WTC11 (cell line): Measurements from ENCODE around the gene KIRREL2. TPM values are rescaled to one million over a fixed set of nuclear protein-coding genes. Genes with fewer than 3 reads are reported as not detected.

Source experiments
- ATAC-seq: fragments of 200-7000 bp; cut with Tn5 transposase; 2 replicates; pipeline ENCODE4 v1.10.0; 2021; ENCODE audit warnings: mild to moderate bottlenecking, moderate library complexity
- CTCF ChIA-PET: fragments of 300-600 bp; sonication (Branson Sonifier 250); formaldehyde crosslinking; loops from one replicate; lab custom pipeline; 2021; ENCODE audit warnings: antibody characterized with exemption; lab: Charles Lee
- POLR2A ChIA-PET: fragments of 350-600 bp; sonication (Branson Sonifier 250); formaldehyde crosslinking; loops from one replicate; lab custom pipeline; 2021; ENCODE audit warnings: antibody characterized with exemption; lab: Charles Lee
- DNase-seq: peaks from one replicate; pipeline ENCODE4 v3.0.0; 2021; ENCODE audit warnings: low spot score
- H3K27ac Mint-ChIP-seq: 2 replicates; pipeline ENCODE4 v1.8.0; 2021; ENCODE audit warnings: mixed read lengths
- H3K27me3 Mint-ChIP-seq: 2 replicates; pipeline ENCODE4 v1.8.0; 2021; ENCODE audit warnings: low read depth, mild to moderate bottlenecking, moderate library complexity, mixed read lengths
- H3K36me3 Mint-ChIP-seq: 2 replicates; pipeline ENCODE4 v1.8.0; 2021; ENCODE audit warnings: mixed read lengths
- H3K4me1 Mint-ChIP-seq: 2 replicates; pipeline ENCODE4 v1.8.0; 2022; ENCODE audit warnings: mixed read lengths
- H3K4me3 Mint-ChIP-seq: 2 replicates; pipeline ENCODE4 v1.8.0; 2021; ENCODE audit warnings: mild to moderate bottlenecking, moderate library complexity, mixed read lengths
- H3K9me3 Mint-ChIP-seq: 2 replicates; pipeline ENCODE4 v1.8.0; 2021; ENCODE audit warnings: mixed read lengths
- EMX1 ChIP-seq: fragments of 250-450 bp; sonication (Bioruptor Pico); IDR thresholded peaks from 2 replicates; pipeline ENCODE4 v1.8.0; 2021; ENCODE audit warnings: mild to moderate bottlenecking
- ETV6 ChIP-seq: sonication (generic); formaldehyde crosslinking; IDR thresholded peaks from 2 replicates; pipeline ENCODE4 v1.8.1; 2022; ENCODE audit warnings: mild to moderate bottlenecking, missing genetic modification reagents
- GABPB1 ChIP-seq: sonication (generic); formaldehyde crosslinking; IDR thresholded peaks from 2 replicates; pipeline ENCODE4 v1.8.1; 2023; ENCODE audit warnings: mild to moderate bottlenecking, missing genetic modification reagents
- HMGA2 ChIP-seq: fragments of 250-450 bp; sonication (Bioruptor Pico); IDR thresholded peaks from 2 replicates; pipeline ENCODE4 v1.4.0; 2021; ENCODE audit warnings: mild to moderate bottlenecking, moderate library complexity
- IRF2 ChIP-seq: sonication (generic); formaldehyde crosslinking; IDR thresholded peaks from 2 replicates; pipeline ENCODE4 v1.8.0; 2022; ENCODE audit warnings: low read depth, missing genetic modification reagents, borderline replicate concordance
- KAT7 ChIP-seq: sonication (generic); formaldehyde crosslinking; IDR thresholded peaks from 2 replicates; pipeline ENCODE4 v1.8.1; 2023; ENCODE audit warnings: missing genetic modification reagents, mild to moderate bottlenecking, borderline replicate concordance
- NFYB ChIP-seq: sonication (generic); formaldehyde crosslinking; conservative IDR thresholded peaks from 2 replicates; pipeline ENCODE4 v1.8.0; 2022; ENCODE audit warnings: low read depth, missing genetic modification reagents
- OVOL2 ChIP-seq: fragments of 250-450 bp; sonication (Bioruptor Pico); IDR thresholded peaks from 2 replicates; pipeline ENCODE4 v1.9.0; 2021; ENCODE audit warnings: mild to moderate bottlenecking, borderline replicate concordance
- TEAD4 ChIP-seq: sonication (generic); formaldehyde crosslinking; IDR thresholded peaks from 2 replicates; pipeline ENCODE4 v1.8.0; 2022; ENCODE audit warnings: mild to moderate bottlenecking, missing genetic modification reagents
- ZNF219 ChIP-seq: sonication (generic); formaldehyde crosslinking; IDR thresholded peaks from 2 replicates; pipeline ENCODE4 v1.8.0; 2023; ENCODE audit warnings: missing genetic modification reagents, mild to moderate bottlenecking, borderline replicate concordance
- total RNA-seq: library from RNA; stranded (reverse); gene quantifications from 3 replicates; pipeline ENCODE4 v1.2.3, GENCODE V29; 2021
- TF ChIP-seq, protein P1 (sequence below): fragments of 250-450 bp; sonication (Bioruptor Pico); IDR thresholded peaks from 2 replicates; pipeline ENCODE4 v2.1.2; 2022; ENCODE audit warnings: mild to moderate bottlenecking, moderate library complexity
- TF ChIP-seq, protein P2 (sequence below): fragments of 250-450 bp; sonication (Bioruptor Pico); IDR thresholded peaks from 2 replicates; pipeline ENCODE4 v1.9.0; 2021; ENCODE audit warnings: moderate library complexity, mild to moderate bottlenecking, inconsistent platforms, borderline replicate concordance
- TF ChIP-seq, protein P3 (sequence below): sonication (generic); formaldehyde crosslinking; IDR thresholded peaks from 2 replicates; pipeline ENCODE4 v1.8.1; 2023; ENCODE audit warnings: mild to moderate bottlenecking, missing genetic modification reagents, moderate library complexity
- TF ChIP-seq, protein P4 (sequence below): sonication (generic); formaldehyde crosslinking; IDR thresholded peaks from 2 replicates; pipeline ENCODE4 v1.8.0; 2022; ENCODE audit warnings: missing genetic modification reagents

The KIRREL2 gene
- total RNA-seq, 1 experiment from 2014 or later, result 4.7 TPM

DNA sequence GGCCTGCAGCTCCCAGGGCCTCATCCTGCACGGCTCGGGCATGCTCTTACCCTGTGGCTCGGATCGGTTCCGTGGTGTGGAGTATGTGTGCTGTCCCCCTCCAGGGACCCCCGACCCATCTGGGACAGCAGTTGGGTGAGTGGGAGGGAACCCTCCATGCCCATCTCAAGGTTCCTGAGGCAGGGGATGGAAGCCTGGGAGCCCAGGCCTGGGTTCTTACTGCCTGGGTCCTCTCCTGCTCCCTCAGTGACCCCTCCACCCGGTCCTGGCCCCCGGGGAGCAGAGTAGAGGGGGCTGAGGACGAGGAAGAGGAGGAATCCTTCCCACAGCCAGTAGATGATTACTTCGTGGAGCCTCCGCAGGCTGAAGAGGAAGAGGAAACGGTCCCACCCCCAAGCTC lies 14.9 kb downstream of the KIRREL2 start:
- DNase-seq, result no peak
- Mint-ChIP-seq H3K27me3 (peaks cover 34% of the 10 kb centered on the region), H3K4me1 (peaks cover 26% of the 10 kb centered on the region), H3K27ac (no peak overlapping the region), H3K4me3 (no peak overlapping the region), H3K9me3 (no peaks in the 10 kb centered on the region), H3K36me3 (no peaks in the 10 kb centered on the region)
- ATAC-seq, result no peak
- ChIA-PET POLR2A (interaction anchor here (0.7 kb wide), 1 partner anchor 36 kb away, joined by 3 read pairs; no protein-coding TSS in a partner anchor), CTCF (interaction anchor here (0.8 to 3.7 kb wide), 8 partner anchors 8 to 182 kb away, joined by 3 to 22 read pairs (median 4); partner anchors contain the start of gene THAP8)
- TF ChIP-seq ETV6 (CRISPR knock-in tag), result no peak
- TF ChIP-seq EMX1 (CRISPR knock-in tag), result no peak
- TF ChIP-seq, protein P1, sequence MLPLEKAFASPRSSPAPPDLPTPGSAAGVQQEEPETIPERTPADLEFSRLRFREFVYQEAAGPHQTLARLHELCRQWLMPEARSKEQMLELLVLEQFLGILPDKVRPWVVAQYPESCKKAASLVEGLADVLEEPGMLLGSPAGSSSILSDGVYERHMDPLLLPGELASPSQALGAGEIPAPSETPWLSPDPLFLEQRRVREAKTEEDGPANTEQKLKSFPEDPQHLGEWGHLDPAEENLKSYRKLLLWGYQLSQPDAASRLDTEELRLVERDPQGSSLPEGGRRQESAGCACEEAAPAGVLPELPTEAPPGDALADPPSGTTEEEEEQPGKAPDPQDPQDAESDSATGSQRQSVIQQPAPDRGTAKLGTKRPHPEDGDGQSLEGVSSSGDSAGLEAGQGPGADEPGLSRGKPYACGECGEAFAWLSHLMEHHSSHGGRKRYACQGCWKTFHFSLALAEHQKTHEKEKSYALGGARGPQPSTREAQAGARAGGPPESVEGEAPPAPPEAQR (CRISPR knock-in tag), result no peak
- TF ChIP-seq, protein P2, sequence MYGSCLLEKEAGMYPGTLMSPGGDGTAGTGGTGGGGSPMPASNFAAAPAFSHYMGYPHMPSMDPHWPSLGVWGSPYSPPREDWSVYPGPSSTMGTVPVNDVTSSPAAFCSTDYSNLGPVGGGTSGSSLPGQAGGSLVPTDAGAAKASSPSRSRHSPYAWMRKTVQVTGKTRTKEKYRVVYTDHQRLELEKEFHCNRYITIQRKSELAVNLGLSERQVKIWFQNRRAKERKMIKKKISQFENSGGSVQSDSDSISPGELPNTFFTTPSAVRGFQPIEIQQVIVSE (CRISPR knock-in tag), result no peak
- TF ChIP-seq, protein P3, sequence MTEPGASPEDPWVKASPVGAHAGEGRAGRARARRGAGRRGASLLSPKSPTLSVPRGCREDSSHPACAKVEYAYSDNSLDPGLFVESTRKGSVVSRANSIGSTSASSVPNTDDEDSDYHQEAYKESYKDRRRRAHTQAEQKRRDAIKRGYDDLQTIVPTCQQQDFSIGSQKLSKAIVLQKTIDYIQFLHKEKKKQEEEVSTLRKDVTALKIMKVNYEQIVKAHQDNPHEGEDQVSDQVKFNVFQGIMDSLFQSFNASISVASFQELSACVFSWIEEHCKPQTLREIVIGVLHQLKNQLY (CRISPR knock-in tag), result no peak
- TF ChIP-seq OVOL2 (CRISPR knock-in tag), result no peak
- TF ChIP-seq GABPB1, result no peak
- no peak for TF ChIP-seq TEAD4 (CRISPR knock-in tag)

DNA sequence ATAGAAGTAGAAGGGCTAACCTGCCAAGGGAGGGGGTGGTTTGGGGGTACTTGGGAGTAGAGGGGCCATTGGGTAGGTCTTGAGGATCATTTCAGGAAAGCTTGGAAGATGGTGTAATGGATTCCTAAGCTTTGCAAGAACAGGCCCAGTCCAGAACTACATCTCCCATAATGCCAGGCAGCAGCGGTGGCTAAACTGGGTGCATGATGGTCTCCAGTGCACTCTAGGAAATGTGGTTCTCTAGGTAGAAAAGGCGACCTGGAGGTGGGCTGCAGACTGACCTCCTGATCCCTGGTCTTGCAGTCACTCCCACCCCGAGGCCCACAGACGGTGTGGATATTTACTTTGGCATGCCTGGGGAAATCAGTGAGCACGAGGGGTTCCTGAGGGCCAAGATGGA lies 15.5 kb downstream of the KIRREL2 start:
- no peak overlapping the region for H3K4me3 Mint-ChIP-seq
- ATAC-seq, result peak; percentile 13
- peak; percentile 34 for DNase-seq
- no peak overlapping the region for H3K27ac Mint-ChIP-seq
- no peaks in the 10 kb centered on the region for H3K9me3 Mint-ChIP-seq
- TF ChIP-seq ZNF219 (CRISPR knock-in tag), result no peak
- TF ChIP-seq IRF2 (CRISPR knock-in tag), result no peak
- no peak for TF ChIP-seq NFYB (CRISPR knock-in tag)
- TF ChIP-seq, protein P4, sequence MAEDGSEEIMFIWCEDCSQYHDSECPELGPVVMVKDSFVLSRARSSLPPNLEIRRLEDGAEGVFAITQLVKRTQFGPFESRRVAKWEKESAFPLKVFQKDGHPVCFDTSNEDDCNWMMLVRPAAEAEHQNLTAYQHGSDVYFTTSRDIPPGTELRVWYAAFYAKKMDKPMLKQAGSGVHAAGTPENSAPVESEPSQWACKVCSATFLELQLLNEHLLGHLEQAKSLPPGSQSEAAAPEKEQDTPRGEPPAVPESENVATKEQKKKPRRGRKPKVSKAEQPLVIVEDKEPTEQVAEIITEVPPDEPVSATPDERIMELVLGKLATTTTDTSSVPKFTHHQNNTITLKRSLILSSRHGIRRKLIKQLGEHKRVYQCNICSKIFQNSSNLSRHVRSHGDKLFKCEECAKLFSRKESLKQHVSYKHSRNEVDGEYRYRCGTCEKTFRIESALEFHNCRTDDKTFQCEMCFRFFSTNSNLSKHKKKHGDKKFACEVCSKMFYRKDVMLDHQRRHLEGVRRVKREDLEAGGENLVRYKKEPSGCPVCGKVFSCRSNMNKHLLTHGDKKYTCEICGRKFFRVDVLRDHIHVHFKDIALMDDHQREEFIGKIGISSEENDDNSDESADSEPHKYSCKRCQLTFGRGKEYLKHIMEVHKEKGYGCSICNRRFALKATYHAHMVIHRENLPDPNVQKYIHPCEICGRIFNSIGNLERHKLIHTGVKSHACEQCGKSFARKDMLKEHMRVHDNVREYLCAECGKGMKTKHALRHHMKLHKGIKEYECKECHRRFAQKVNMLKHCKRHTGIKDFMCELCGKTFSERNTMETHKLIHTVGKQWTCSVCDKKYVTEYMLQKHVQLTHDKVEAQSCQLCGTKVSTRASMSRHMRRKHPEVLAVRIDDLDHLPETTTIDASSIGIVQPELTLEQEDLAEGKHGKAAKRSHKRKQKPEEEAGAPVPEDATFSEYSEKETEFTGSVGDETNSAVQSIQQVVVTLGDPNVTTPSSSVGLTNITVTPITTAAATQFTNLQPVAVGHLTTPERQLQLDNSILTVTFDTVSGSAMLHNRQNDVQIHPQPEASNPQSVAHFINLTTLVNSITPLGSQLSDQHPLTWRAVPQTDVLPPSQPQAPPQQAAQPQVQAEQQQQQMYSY (CRISPR knock-in tag), result no peak
- ChIA-PET POLR2A (no interaction called here), CTCF (interaction anchor here (0.8 to 1.4 kb wide), 4 partner anchors 10 to 128 kb away, joined by 3 to 7 read pairs (median 3); no protein-coding TSS in a partner anchor)
- H3K36me3 Mint-ChIP-seq, result no peaks in the 10 kb centered on the region
- H3K4me1 Mint-ChIP-seq, result peaks cover 26% of the 10 kb centered on the region
- peaks cover 34% of the 10 kb centered on the region for H3K27me3 Mint-ChIP-seq

DNA sequence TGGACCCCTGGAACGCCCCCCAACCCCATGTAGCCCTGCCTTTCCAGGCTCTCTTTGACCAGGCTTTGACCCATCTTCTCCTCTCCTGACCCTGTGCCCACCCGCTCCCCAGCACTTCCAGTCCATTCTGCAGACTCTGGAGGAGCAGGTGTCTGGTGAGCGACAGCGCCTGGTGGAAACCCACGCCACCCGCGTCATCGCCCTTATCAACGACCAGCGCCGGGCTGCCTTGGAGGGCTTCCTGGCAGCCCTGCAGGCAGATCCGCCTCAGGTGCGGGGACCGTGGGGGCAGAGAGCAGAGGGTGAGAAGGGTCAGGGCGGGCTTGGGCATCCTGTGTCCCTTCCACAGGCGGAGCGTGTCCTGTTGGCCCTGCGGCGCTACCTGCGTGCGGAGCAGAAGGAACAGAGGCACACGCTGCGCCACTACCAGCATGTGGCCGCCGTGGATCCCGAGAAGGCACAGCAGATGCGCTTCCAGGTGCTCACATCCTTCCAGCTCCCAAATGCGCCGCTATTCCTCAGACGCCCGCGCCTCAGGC lies 17.8 kb downstream of the KIRREL2 start:
- DNase-seq, result no peak
- H3K36me3 Mint-ChIP-seq, result no peaks in the 10 kb centered on the region
- H3K4me1 Mint-ChIP-seq, result peaks cover 22% of the 10 kb centered on the region
- ATAC-seq, result no peak
- no peak overlapping the region for H3K4me3 Mint-ChIP-seq
- POLR2A ChIA-PET, result no interaction called here
- H3K9me3 Mint-ChIP-seq, result no peaks in the 10 kb centered on the region
- TF ChIP-seq HMGA2 (CRISPR knock-in tag), result no peak
- TF ChIP-seq, protein P1 (CRISPR knock-in tag), result no peak
- TF ChIP-seq KAT7 (CRISPR knock-in tag), result no peak
- peaks cover 42% of the 10 kb centered on the region for H3K27me3 Mint-ChIP-seq
- no peak overlapping the region for H3K27ac Mint-ChIP-seq
- CTCF ChIA-PET, result interaction anchor here (0.7 kb wide), 1 partner anchor 47 kb away, joined by 3 read pairs; no protein-coding TSS in a partner anchor
